Measurements from ENCODE around the gene FNIP2.

FNIP2 gene

GRCh38 chr4:158763462-158763861 is 5.4 kb upstream of the FNIP2 start:
- no peak for DNase-seq

- no peak for DNase-seq
Measured at GRCh38 chr4:158766434-158767044, 2.3 kb upstream of the FNIP2 start.

GRCh38 chr4:158767451-158767850 is 1.4 kb upstream of the FNIP2 start:
- DNase-seq, result no peak

- no peak for DNase-seq
Measured at GRCh38 chr4:158769175-158769921, 522 bp downstream of the FNIP2 start.

GRCh38 chr4:158770671-158771070 is 1.8 kb downstream of the FNIP2 start:
- no peak for DNase-seq

- no peak for DNase-seq
Measured at GRCh38 chr4:158771776-158772175, 3.0 kb downstream of the FNIP2 start.

GRCh38 chr4:158775091-158775651 is 6.3 kb downstream of the FNIP2 start:
- no peak for DNase-seq

GRCh38 chr4:158776106-158776505 is 7.3 kb downstream of the FNIP2 start:
- DNase-seq, result no peak

- DNase-seq, result no peak
Measured at GRCh38 chr4:158777423-158778155, 8.8 kb downstream of the FNIP2 start.

GRCh38 chr4:158778156-158778711 is 9.4 kb downstream of the FNIP2 start:
- DNase-seq, result no peak

GRCh38 chr4:158778712-158779111 is 9.9 kb downstream of the FNIP2 start:
- DNase-seq, result no peak

- DNase-seq, result no peak
Measured at GRCh38 chr4:158781963-158782362, 13.1 kb downstream of the FNIP2 start.

GRCh38 chr4:158782551-158783360 is 13.9 kb downstream of the FNIP2 start:
- DNase-seq, result no peak

- DNase-seq, result no peak
Measured at GRCh38 chr4:158783785-158784184, 15.0 kb downstream of the FNIP2 start.

- no peak for DNase-seq
Measured at GRCh38 chr4:158785718-158786117, 16.9 kb downstream of the FNIP2 start.

GRCh38 chr4:158786121-158786601 is 17.3 kb downstream of the FNIP2 start:
- no peak for DNase-seq

GRCh38 chr4:158786955-158787354 is 18.1 kb downstream of the FNIP2 start:
- DNase-seq, result no peak

- DNase-seq, result no peak
Measured at GRCh38 chr4:158787709-158788475, 19.1 kb downstream of the FNIP2 start.

- no peak for DNase-seq
Measured at GRCh38 chr4:158788516-158788915, 19.7 kb downstream of the FNIP2 start.

GRCh38 chr4:158789853-158790252 is 21.0 kb downstream of the FNIP2 start:
- DNase-seq, result no peak

- DNase-seq, result no peak
Measured at GRCh38 chr4:158793021-158793420, 24.2 kb downstream of the FNIP2 start.
